Renal cortex interstitium (tissue), 11 donors: ENCODE results near the gene DKKL1. TPM values are rescaled to one million over a fixed set of nuclear protein-coding genes. Genes with fewer than 3 reads are reported as not detected.

Source experiments
- DNase-seq, 11 donors: peaks; one replicate each; pipeline ENCODE4 v3.0.0-alpha.2; 2013; ENCODE audit warnings: low read depth in 9 of 11, low spot score in 4 of 11; ENCODE audit errors: extremely low read depth in 1 of 11
- polyA plus RNA-seq, 3 donors: library from polyadenylated mRNA; unstranded; fragments of 120-200 nt; gene quantifications; one replicate each; pipeline ENCODE4 v1.2.1, GENCODE V29; 2013; ENCODE audit not compliant: insufficient read length in 3 of 3

DKKL1 gene
- polyA plus RNA-seq, 3 donors: 4.0 to 6.4 (median 5.1) TPM

GRCh38 chr19:49411681-49412326 lies 48.1 kb downstream of the DKKL1 start:
- DNase-seq: no peak

- peak; percentile 61 to 85 (median 70) for DNase-seq
These were observed 49.7 kb downstream of the DKKL1 start for GRCh38 chr19:49413348-49413747.

- no peak for DNase-seq
These were observed 50.6 kb downstream of the DKKL1 start for GRCh38 chr19:49414256-49414655.

- DNase-seq: no peak
These were observed 51.6 kb downstream of the DKKL1 start for GRCh38 chr19:49415102-49415809.

- DNase-seq: no peak
These were observed 52.1 kb downstream of the DKKL1 start for GRCh38 chr19:49415810-49416200.

- no peak for DNase-seq
These were observed 53.4 kb downstream of the DKKL1 start for GRCh38 chr19:49417088-49417487.

GRCh38 chr19:49418511-49418910 lies 54.8 kb downstream of the DKKL1 start:
- DNase-seq: no peak

- DNase-seq: no peak
These were observed 55.5 kb downstream of the DKKL1 start for GRCh38 chr19:49419173-49419572.

GRCh38 chr19:49420227-49420626 lies 56.5 kb downstream of the DKKL1 start:
- no peak for DNase-seq

- peak in 10 of 11 donors; percentile 47 to 75 (median 68) for DNase-seq
These were observed 57.6 kb downstream of the DKKL1 start for GRCh38 chr19:49421039-49421877.

- DNase-seq: no peak
These were observed 58.2 kb downstream of the DKKL1 start for GRCh38 chr19:49421878-49422202.

GRCh38 chr19:49422407-49423070 lies 58.9 kb downstream of the DKKL1 start:
- peak in 1 of 11 donors; percentile 45 for DNase-seq

- no peak for DNase-seq
These were observed 59.7 kb downstream of the DKKL1 start, which contains the start of gene PTH2 for GRCh38 chr19:49423071-49423984. PTH2 (minus strand) TSS chr19:49423441; CDS start chr19:49423339, 102 bp downstream.

- no peak for DNase-seq
These were observed 60.3 kb downstream of the DKKL1 start for GRCh38 chr19:49423985-49424303.

Other genes with a start within 250 kb of the DKKL1 start
- 1 to 10 TPM; 6.8 to 8.7 (median 8.4) TPM for gene LIN7B, start 249.5 kb upstream of the DKKL1 start, polyA plus RNA-seq
- gene C19orf73, start 244.7 kb upstream of the DKKL1 start, polyA plus RNA-seq: under 1 TPM; 0.62 to 0.99 (median 0.97) TPM
- gene PPFIA3, start 244.3 kb upstream of the DKKL1 start, polyA plus RNA-seq: 1 to 10 TPM; 4.7 to 8.4 (median 6.1) TPM
- 10 to 100 TPM; 29.2 to 38.1 (median 36.2) TPM for gene HRC, start 208.5 kb upstream of the DKKL1 start, polyA plus RNA-seq
- gene TRPM4, start 206.1 kb upstream of the DKKL1 start, polyA plus RNA-seq: 10 to 100 TPM; 29.3 to 51.3 (median 32.8) TPM
- 1 to 10 TPM; 2.5 to 5.3 (median 3.1) TPM for gene SLC6A16, start 38.7 kb upstream of the DKKL1 start, polyA plus RNA-seq
- gene CD37, start 28.5 kb upstream of the DKKL1 start, polyA plus RNA-seq: 10 to 100 TPM; 34.0 to 49.0 (median 34.6) TPM
- gene TEAD2, start 1.5 kb upstream of the DKKL1 start, polyA plus RNA-seq: 100 to 1,000 TPM in 1 of 3 donors, 10 to 100 TPM in 2; 88.2 to 114 (median 93.0) TPM
- under 1 TPM; 0.14 to 0.57 (median 0.45) TPM for gene KASH5, start 24.4 kb downstream of the DKKL1 start, polyA plus RNA-seq
- gene PTH2, start 59.6 kb downstream of the DKKL1 start, polyA plus RNA-seq: not detected
- gene GFY, start 61.5 kb downstream of the DKKL1 start, polyA plus RNA-seq: not detected
- under 1 TPM; 0.19 to 0.47 (median 0.33) TPM for gene SLC17A7, start 77.7 kb downstream of the DKKL1 start, polyA plus RNA-seq
- 100 to 1,000 TPM in 1 of 3 donors, 10 to 100 TPM in 2; 85.0 to 102 (median 91.3) TPM for gene PIH1D1, start 87.9 kb downstream of the DKKL1 start, polyA plus RNA-seq
- gene ALDH16A1, start 89.3 kb downstream of the DKKL1 start, polyA plus RNA-seq: 10 to 100 TPM; 14.4 to 27.7 (median 26.4) TPM
- gene FLT3LG, start 110.3 kb downstream of the DKKL1 start, polyA plus RNA-seq: 1 to 10 TPM; 2.5 to 4.4 (median 3.2) TPM
- 1,000 to 10,000 TPM; 2,269 to 2,915 (median 2,804) TPM for gene RPL13A, start 123.7 kb downstream of the DKKL1 start, polyA plus RNA-seq
- gene RPS11, start 132.6 kb downstream of the DKKL1 start, polyA plus RNA-seq: 1,000 to 10,000 TPM; 2,058 to 2,977 (median 2,724) TPM
- 100 to 1,000 TPM; 225 to 312 (median 227) TPM for gene FCGRT, start 148.8 kb downstream of the DKKL1 start, polyA plus RNA-seq
- 10 to 100 TPM; 13.1 to 24.6 (median 23.3) TPM for gene RCN3, start 164.1 kb downstream of the DKKL1 start, polyA plus RNA-seq
- gene NOSIP, start 216.7 kb downstream of the DKKL1 start, polyA plus RNA-seq: 10 to 100 TPM; 61.9 to 75.9 (median 67.5) TPM
- 1 to 10 TPM; 5.8 to 6.8 (median 5.9) TPM for gene PRRG2, start 217.4 kb downstream of the DKKL1 start, polyA plus RNA-seq
- 10 to 100 TPM; 17.0 to 30.2 (median 28.6) TPM for gene PRR12, start 227.3 kb downstream of the DKKL1 start, polyA plus RNA-seq